Endodermal cell (in vitro differentiated cells): ENCODE results near the gene CDH4. TPM values are rescaled to one million over a fixed set of nuclear protein-coding genes. Genes with fewer than 3 reads are reported as not detected.

ENCODE experiments used
- DNase-seq: peaks from one replicate; pipeline ENCODE4 v3.0.0-alpha.2; 2017
- H3K27ac ChIP-seq: 2 replicates; pipeline ENCODE4 v1.5.1; 2013; ENCODE audit warnings: mild to moderate bottlenecking, low read depth, low read length, moderate library complexity
- H3K27me3 ChIP-seq: 2 replicates; pipeline ENCODE4 v1.6.1; 2013; ENCODE audit warnings: mild to moderate bottlenecking, low read length, moderate library complexity; ENCODE audit not compliant: insufficient read depth, control insufficient read depth, poor library complexity, severe bottlenecking
- H3K36me3 ChIP-seq: 2 replicates; pipeline ENCODE4 v1.7.0; 2013; ENCODE audit warnings: mild to moderate bottlenecking, low read length, moderate library complexity; ENCODE audit not compliant: control insufficient read depth, insufficient read depth
- H3K4me1 ChIP-seq: one replicate; pipeline ENCODE4 v1.7.0; 2013; ENCODE audit warnings: low read length; ENCODE audit not compliant: control insufficient read depth, insufficient read depth
- H3K4me3 ChIP-seq: 2 replicates; pipeline ENCODE4 v1.5.1; 2013; ENCODE audit warnings: mild to moderate bottlenecking, low read length, moderate library complexity
- H3K9ac ChIP-seq: 2 replicates; pipeline ENCODE4 v1.6.1; 2013; ENCODE audit warnings: mild to moderate bottlenecking, low read length, moderate library complexity; ENCODE audit not compliant: poor library complexity, severe bottlenecking; ENCODE audit errors: extremely low read depth
- H3K9me3 ChIP-seq: 2 replicates; pipeline ENCODE4 v1.6.1; 2013; ENCODE audit warnings: mild to moderate bottlenecking, low read length, moderate library complexity; ENCODE audit not compliant: control insufficient read depth
- H3K27ac Mint-ChIP-seq: 2 replicates; pipeline ENCODE4 v1.8.0; 2020; ENCODE audit warnings: mixed read lengths
- H3K27me3 Mint-ChIP-seq: 2 replicates; pipeline ENCODE4 v1.8.0; 2021; ENCODE audit warnings: mild to moderate bottlenecking, mixed read lengths; ENCODE audit not compliant: insufficient read depth
- H3K36me3 Mint-ChIP-seq: 2 replicates; pipeline ENCODE4 v1.8.0; 2020; ENCODE audit warnings: low read depth, mixed read lengths
- H3K4me1 Mint-ChIP-seq: 2 replicates; pipeline ENCODE4 v1.8.0; 2020; ENCODE audit warnings: mixed read lengths
- H3K4me3 Mint-ChIP-seq: 2 replicates; pipeline ENCODE4 v1.8.0; 2020; ENCODE audit warnings: mild to moderate bottlenecking, moderate library complexity, mixed read lengths
- H3K9me3 Mint-ChIP-seq: 2 replicates; pipeline ENCODE4 v1.8.0; 2020; ENCODE audit warnings: mild to moderate bottlenecking, mixed read lengths
- WGBS, 2 experiments: methylation state at CpG; one replicate each; pipeline versions ENCODE4 v1.1.5 to v1.1.7; 2013; ENCODE audit warnings: missing lambda C conversion rate in 2 of 2, mixed read lengths in 1 of 2; ENCODE audit not compliant: insufficient coverage in 1 of 2, insufficient read length in 1 of 2; 5-methylcytosine and 5-hydroxymethylcytosine counted together
- total RNA-seq, 2 donors: library from RNA; stranded (reverse); fragmentation: NEBNext Ultra II Directional in 1 of 2; extraction: Animal tissue kit (Norgen Biotek cat#: 25700) in 1 of 2; gene quantifications; 2 replicates in 1 of 2; 3 replicates in 1 of 2; pipeline ENCODE4 v1.2.1, GENCODE V29; 2021
- TF ChIP-seq, protein P1 (sequence below): fragments of 200-600 bp; sonication (generic); conservative IDR thresholded peaks from 2 replicates; pipeline ENCODE4 v1.5.0; 2021; ENCODE audit warnings: antibody characterized with exemption, mild to moderate bottlenecking

CDH4 gene
- total RNA-seq, 2 donors from 2014 or later = 1.8 to 5.8 TPM

DNA sequence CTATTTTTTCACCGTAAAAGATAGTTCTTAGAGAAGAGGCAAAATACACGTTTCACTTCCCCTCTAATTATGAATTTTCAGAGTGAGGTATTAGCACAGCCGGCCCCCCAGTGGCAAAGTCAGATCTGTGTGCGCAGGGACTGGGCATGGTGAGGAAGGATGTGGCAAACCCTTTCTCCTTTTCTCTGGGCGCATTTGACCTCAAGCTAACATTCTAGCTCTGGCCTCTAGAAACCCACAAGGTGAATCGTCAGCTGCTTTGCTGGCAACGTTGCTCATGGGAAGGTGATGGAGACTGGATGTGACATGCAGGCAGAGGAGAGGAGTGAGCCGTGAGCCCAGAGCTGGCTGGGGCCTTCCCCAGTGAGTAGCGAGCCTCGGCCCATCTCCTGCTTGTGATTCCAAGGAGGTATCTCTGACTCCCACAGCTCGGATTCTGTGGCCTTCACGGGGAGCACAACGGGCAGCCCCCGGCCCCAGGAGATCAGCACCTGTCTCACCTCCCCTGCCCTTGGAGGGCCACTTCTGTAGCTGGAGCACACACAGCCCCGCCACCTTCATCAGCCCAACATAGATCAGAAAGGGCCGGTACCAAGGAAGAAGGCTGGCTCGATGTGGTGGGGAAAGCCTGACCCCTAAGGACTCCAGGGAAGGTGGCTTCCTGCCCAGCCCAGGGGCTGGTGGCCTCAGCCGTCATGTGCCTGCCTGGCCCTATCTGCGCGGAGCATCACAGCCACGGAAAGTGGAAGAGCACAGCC lies 660.8 kb downstream of the CDH4 start:
- Mint-ChIP-seq H3K27me3 (peaks cover 5% of the 10 kb centered on the region), H3K4me1 (no peaks in the 10 kb centered on the region), H3K27ac (no peak overlapping the region), H3K36me3 (no peaks in the 10 kb centered on the region), H3K9me3 (no peaks in the 10 kb centered on the region), H3K4me3 (no peak overlapping the region)
- no peak for DNase-seq
- no peaks in the 10 kb centered on the region for H3K9me3 ChIP-seq
- TF ChIP-seq, protein P1, sequence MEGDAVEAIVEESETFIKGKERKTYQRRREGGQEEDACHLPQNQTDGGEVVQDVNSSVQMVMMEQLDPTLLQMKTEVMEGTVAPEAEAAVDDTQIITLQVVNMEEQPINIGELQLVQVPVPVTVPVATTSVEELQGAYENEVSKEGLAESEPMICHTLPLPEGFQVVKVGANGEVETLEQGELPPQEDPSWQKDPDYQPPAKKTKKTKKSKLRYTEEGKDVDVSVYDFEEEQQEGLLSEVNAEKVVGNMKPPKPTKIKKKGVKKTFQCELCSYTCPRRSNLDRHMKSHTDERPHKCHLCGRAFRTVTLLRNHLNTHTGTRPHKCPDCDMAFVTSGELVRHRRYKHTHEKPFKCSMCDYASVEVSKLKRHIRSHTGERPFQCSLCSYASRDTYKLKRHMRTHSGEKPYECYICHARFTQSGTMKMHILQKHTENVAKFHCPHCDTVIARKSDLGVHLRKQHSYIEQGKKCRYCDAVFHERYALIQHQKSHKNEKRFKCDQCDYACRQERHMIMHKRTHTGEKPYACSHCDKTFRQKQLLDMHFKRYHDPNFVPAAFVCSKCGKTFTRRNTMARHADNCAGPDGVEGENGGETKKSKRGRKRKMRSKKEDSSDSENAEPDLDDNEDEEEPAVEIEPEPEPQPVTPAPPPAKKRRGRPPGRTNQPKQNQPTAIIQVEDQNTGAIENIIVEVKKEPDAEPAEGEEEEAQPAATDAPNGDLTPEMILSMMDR = no peak
- H3K4me1 ChIP-seq = no peaks in the 10 kb centered on the region
- H3K27me3 ChIP-seq = no peaks in the 10 kb centered on the region
- no peak overlapping the region for H3K9ac ChIP-seq
- H3K4me3 ChIP-seq = no peak overlapping the region
- 92 to 95% methylated on average over 8 to 21 of the region's 21 CpGs for WGBS, 2 experiments
- no peak overlapping the region for H3K27ac ChIP-seq
- H3K36me3 ChIP-seq = no peaks in the 10 kb centered on the region

DNA sequence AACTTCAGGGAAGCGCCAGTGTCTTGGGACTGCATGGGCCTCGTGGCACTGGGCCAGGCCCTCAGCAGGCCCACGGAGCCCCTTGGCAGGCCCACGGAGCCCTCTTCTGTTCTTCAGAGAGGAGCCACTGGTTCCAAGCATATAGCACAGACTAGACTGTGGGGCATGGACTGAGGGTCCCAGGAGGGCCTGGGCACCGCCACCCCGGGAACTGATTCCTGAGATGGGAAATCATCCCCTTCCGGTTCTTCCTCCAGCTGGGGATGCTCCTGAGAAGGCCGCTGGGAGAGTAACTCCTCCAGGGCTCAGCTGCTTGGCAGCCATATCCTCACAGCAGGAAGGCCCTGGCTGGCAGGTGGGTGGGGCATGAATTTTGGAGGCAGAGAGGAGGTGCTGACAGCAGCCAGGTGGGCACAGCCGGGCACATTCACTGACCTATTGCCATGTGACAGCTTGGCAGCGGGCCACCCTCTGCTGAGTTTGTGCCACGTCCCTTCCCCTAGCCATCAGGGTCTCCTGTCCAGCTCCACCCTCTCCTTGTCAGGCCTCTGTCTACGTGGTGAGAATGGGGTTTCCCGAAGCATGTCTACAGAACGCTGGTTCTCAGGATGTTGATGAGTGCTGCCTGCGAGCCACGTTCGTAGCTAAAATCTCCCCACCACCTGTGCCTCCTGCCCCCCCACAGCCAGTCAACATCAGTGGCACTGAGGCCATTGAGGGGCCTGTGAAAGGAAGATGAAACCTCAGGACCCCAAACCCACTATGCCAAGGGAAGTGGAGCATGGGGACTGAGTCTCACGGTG lies 661.6 kb downstream of the CDH4 start:
- Histone ChIP-seq H3K36me3 (no peaks in the 10 kb centered on the region), H3K4me3 (no peak overlapping the region), H3K9ac (no peak overlapping the region), H3K4me1 (no peaks in the 10 kb centered on the region), H3K27me3 (no peaks in the 10 kb centered on the region), H3K9me3 (no peaks in the 10 kb centered on the region), H3K27ac (no peak overlapping the region)
- Mint-ChIP-seq H3K4me3 (no peak overlapping the region), H3K36me3 (no peaks in the 10 kb centered on the region), H3K27ac (no peak overlapping the region), H3K9me3 (no peaks in the 10 kb centered on the region), H3K4me1 (no peaks in the 10 kb centered on the region), H3K27me3 (peaks cover 5% of the 10 kb centered on the region)
- TF ChIP-seq, protein P1 = no peak
- DNase-seq = no peak
- 85 to 92% methylated on average over 15 to 18 of the region's 18 CpGs for WGBS, 2 experiments

DNA sequence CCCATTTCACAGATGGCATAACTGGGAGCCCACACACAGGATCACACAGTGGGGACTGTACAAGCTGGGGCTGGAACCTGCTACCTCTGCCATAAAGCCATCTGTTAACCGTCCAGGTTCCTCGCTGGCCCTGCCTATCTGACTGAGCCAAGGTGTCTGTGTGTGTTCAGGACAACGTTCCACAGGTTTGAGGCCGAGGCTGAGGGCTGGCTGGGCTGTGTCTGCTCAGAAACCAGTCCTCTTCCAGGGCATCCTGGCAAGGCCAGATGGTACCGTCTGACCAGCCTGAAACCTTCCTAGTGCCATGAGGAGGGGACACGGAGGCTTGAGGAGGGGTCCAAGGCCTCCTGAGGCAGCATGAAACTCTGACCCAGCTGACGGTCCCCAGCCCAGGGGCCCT lies 663.0 kb downstream of the CDH4 start:
- Histone ChIP-seq H3K4me3 (no peak overlapping the region), H3K9me3 (peaks cover 6% of the 10 kb centered on the region), H3K27me3 (no peaks in the 10 kb centered on the region), H3K27ac (no peak overlapping the region), H3K4me1 (no peaks in the 10 kb centered on the region), H3K36me3 (no peaks in the 10 kb centered on the region), H3K9ac (no peak overlapping the region)
- Mint-ChIP-seq H3K27me3 (peaks cover 5% of the 10 kb centered on the region), H3K27ac (no peak overlapping the region), H3K9me3 (no peaks in the 10 kb centered on the region), H3K4me3 (no peak overlapping the region), H3K36me3 (no peaks in the 10 kb centered on the region), H3K4me1 (no peaks in the 10 kb centered on the region)
- 91% methylated on average over 6 to 7 of the region's 7 CpGs for WGBS, 2 experiments
- TF ChIP-seq, protein P1 = no peak
- DNase-seq = no peak
